ENCODE data around the gene ERCC6L2. TPM values are rescaled to one million over a fixed set of nuclear protein-coding genes. Genes with fewer than 3 reads are reported as not detected.

Gene ERCC6L2
- total and polyA plus RNA-seq, 2 of the 8 experiments (the other 6 are each of a cell fraction or from before 2014, with no cell fraction given), result 9.8 to 50.0 TPM

DNA sequence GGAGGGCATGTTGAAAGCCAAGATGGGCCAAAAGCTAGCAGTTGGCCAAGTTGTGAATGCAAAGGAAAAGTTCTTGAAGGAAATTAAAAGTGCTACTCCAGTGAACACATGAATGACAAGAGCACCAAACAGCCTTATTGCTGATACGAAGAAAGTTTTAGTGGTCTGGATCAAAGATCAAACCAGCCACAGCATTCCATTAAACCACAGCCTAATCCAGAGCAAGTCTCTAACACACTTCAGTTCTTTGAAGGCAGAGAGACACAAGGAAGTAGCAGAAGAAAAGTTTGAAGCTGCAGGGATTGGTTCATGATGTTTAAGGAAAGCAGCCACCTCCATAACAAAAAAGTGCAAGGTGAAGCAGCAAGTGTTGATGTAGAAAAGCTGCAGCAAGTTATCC is 71.6 kb downstream of the ERCC6L2 start:
- H3K27me3 ChIP-seq (replicated peaks in 1 of 4; ENCODE audit: control insufficient read depth in 3 of 4, extremely low read depth in 1 of 4, insufficient read depth in 3 of 4, low read length in 3 of 4), result no peaks in the 10 kb centered on the region
- H4K91ac ChIP-seq (replicated peaks; ENCODE audit: insufficient read length, low read length), result no peak overlapping the region
- no peak overlapping the region for H2AK5ac ChIP-seq (ENCODE audit: low read depth, low read length)
- peaks cover 3 to 6% of the 10 kb centered on the region in 2 experiments; a peak in 2 of 4 replicates for H3K9me3 ChIP-seq (ENCODE audit: insufficient read depth in 2 of 2, low read depth in 1 of 2, low read length in 1 of 2)
- FAIRE-seq, result no peak
- TF ChIP-seq CHD2 (IDR thresholded peaks at IDR 0.05; ENCODE audit: low read length) (no peak), SAP30 (IDR thresholded peaks at IDR 0.05; ENCODE audit: insufficient read depth, insufficient replicate concordance, low read length) (no peak), NRF1 (IDR thresholded peaks at IDR 0.05; ENCODE audit: low read depth, low read length) (no peak), JUN (IDR thresholded peaks at IDR 0.05; ENCODE audit: low read depth, low read length) (no peak), ZNF274 (IDR thresholded peaks at IDR 0.05; ENCODE audit: borderline replicate concordance, extremely low read depth, low read length) (no peak), ATF3 (IDR thresholded peaks at IDR 0.05; ENCODE audit: insufficient read depth, low read depth, low read length) (no peak), CREB1 (IDR thresholded peaks at IDR 0.05) (no peak), RAD21 (IDR thresholded peaks at IDR 0.05 in 1 of 2, conservative IDR thresholded peaks at IDR 0.05 in 1 of 2; ENCODE audit: low read depth in 2 of 2, low read length in 2 of 2) (no peak), EZH2 (IDR thresholded peaks at IDR 0.05; ENCODE audit: low read depth, low read length, severe bottlenecking) (no peak), JUND (IDR thresholded peaks at IDR 0.05; ENCODE audit: low read length) (no peak), SIRT6 (IDR thresholded peaks at IDR 0.05; ENCODE audit: low read length) (no peak), CEBPB (IDR thresholded peaks at IDR 0.05; ENCODE audit: low read depth, low read length) (no peak)
- TF ChIP-seq, protein P1, sequence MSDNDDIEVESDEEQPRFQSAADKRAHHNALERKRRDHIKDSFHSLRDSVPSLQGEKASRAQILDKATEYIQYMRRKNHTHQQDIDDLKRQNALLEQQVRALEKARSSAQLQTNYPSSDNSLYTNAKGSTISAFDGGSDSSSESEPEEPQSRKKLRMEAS (IDR thresholded peaks at IDR 0.05), result no peak
- H3K56ac ChIP-seq (replicated peaks; ENCODE audit: insufficient read length, low read depth, low read length), result no peak overlapping the region
- H4K5ac ChIP-seq (ENCODE audit: insufficient read length, low read depth, low read length), result no peak overlapping the region
- H3K79me2 ChIP-seq (ENCODE audit: control insufficient read depth in 1 of 2, insufficient read depth in 2 of 2, low read length in 2 of 2), result no peaks in the 10 kb centered on the region
- H2BK15ac ChIP-seq (ENCODE audit: low read length), result no peak overlapping the region
- ChIA-PET CTCF (ENCODE audit: partially characterized antibody) (interaction anchor here (0.7 kb wide), 1 partner anchor 299 kb away, joined by 3 read pairs; no protein-coding TSS in a partner anchor), POLR2A (ENCODE audit: partially characterized antibody) (no interaction called here)
- H3K23ac ChIP-seq (ENCODE audit: insufficient read length), result no peak overlapping the region
- no peak overlapping the region for H4K8ac ChIP-seq (ENCODE audit: extremely low read depth, insufficient read depth, low read length)
- H3K4me2 ChIP-seq (ENCODE audit: insufficient read depth in 1 of 2, low read depth in 2 of 2, low read length in 2 of 2), result no peak overlapping the region
- WGBS, 2 experiments (ENCODE audit: extremely low coverage in 1 of 2, insufficient coverage in 1 of 2, insufficient read length in 1 of 2, insufficient replicate concordance in 2 of 2, low coverage in 1 of 2, low lambda C conversion rate in 2 of 2, missing lambda C conversion rate in 1 of 2), result 100% methylated on average over 1 of the region's 1 CpG; no CpG with 5 or more reads in 1 of the 2 experiments
- H2AFZ ChIP-seq (ENCODE audit: low read length), result no peak overlapping the region
- H3K27ac ChIP-seq (ENCODE audit: low read depth, low read length), result no peak overlapping the region
- no peaks in the 10 kb centered on the region for H3K4me1 ChIP-seq (replicated peaks in 1 of 4; ENCODE audit: control insufficient read depth in 3 of 4, insufficient read depth in 4 of 4, low read length in 3 of 4)
- no peak overlapping the region for H2BK20ac ChIP-seq (ENCODE audit: low read length)
- no peak overlapping the region for H2BK120ac ChIP-seq (replicated peaks; ENCODE audit: low read depth, low read length)
- no peak overlapping the region for H3K4ac ChIP-seq (replicated peaks; ENCODE audit: insufficient read length, low read depth, low read length)
- H3K14ac ChIP-seq (ENCODE audit: insufficient read length), result no peak overlapping the region
- peaks cover 0 to 41% (median 10%) of the 10 kb centered on the region in 4 experiments; a peak in 5 of 8 replicates for H3K36me3 ChIP-seq (ENCODE audit: control insufficient read depth in 2 of 4, insufficient read depth in 4 of 4, low read length in 3 of 4)
- H3K23me2 ChIP-seq (ENCODE audit: low read depth, low read length), result no peaks in the 10 kb centered on the region
- no peak overlapping the region for H2BK5ac ChIP-seq (ENCODE audit: low read depth, low read length)
- no peaks in the 10 kb centered on the region for H4K20me1 ChIP-seq (replicated peaks in 1 of 2; ENCODE audit: control insufficient read depth in 1 of 2, insufficient read depth in 2 of 2, low read length in 2 of 2)
- DNase-seq (ENCODE audit: low read depth in 1 of 2, low spot score in 2 of 2), result no peak
- H2BK12ac ChIP-seq (ENCODE audit: low read depth, low read length), result no peak overlapping the region
- H3K9ac ChIP-seq (replicated peaks in 1 of 4; ENCODE audit: extremely low read depth in 1 of 4, low read depth in 3 of 4, low read length in 3 of 4), result no peak overlapping the region
- no peak overlapping the region for H3K4me3 ChIP-seq (ENCODE audit: extremely low read depth in 1 of 4, insufficient read depth in 2 of 4, low read depth in 3 of 4, low read length in 4 of 4)
- H3K79me1 ChIP-seq (ENCODE audit: low read depth, low read length), result no peaks in the 10 kb centered on the region
- no peak overlapping the region for H3K18ac ChIP-seq (ENCODE audit: extremely low read depth, low read length)
